HepG2 (cell line): ENCODE measurements around the gene WDR7. TPM values are rescaled to one million over a fixed set of nuclear protein-coding genes. Genes with fewer than 3 reads are reported as not detected.

Experiments
- ATAC-seq: fragments of 200-7000 bp; cut with Tn5 transposase; 3 replicates; pipeline ENCODE4 v1.9.1; 2020; ENCODE audit warnings: mild to moderate bottlenecking, moderate library complexity
- BruUV-seq: library from RNA; stranded (reverse); fragments of 400-500 nt; replicated peaks from 2 replicates; lab custom pipeline; 2021; lab: Mats Ljungman, UMichigan
- CTCF ChIA-PET: fragments of 300-600 bp; formaldehyde crosslinking; extraction: SDS; loops from one replicate; lab custom pipeline; 2021; ENCODE audit warnings: low total read pairs, inconsistent platforms, low intra/inter-chr PET ratio; lab: Yijun Ruan, JAX
- POLR2A ChIA-PET: fragments of 350-600 bp; sonication (Branson Sonifier 250); formaldehyde crosslinking; loops from one replicate; lab custom pipeline; 2020; ENCODE audit warnings: antibody characterized with exemption, inconsistent platforms; lab: Yijun Ruan, JAX
- DNase-seq: peaks from one replicate; pipeline ENCODE4 v3.0.0-alpha.2; 2015; ENCODE audit warnings: low spot score
- FAIRE-seq: peaks from 3 replicates; lab custom pipeline; 2011; peaks lifted over from hg19 to GRCh38; lab: Jason Lieb, UNC
- H2AFZ ChIP-seq: one replicate; pipeline ENCODE4 v1.6.1; 2011; ENCODE audit warnings: low read length, inconsistent platforms
- H3K27ac ChIP-seq: fragments of 300-600 bp; 3 replicates; pipeline ENCODE4 v1.8.0; 2011; ENCODE audit warnings: mixed run types, mild to moderate bottlenecking, mixed read lengths, low read length, inconsistent platforms; ENCODE audit not compliant: insufficient read depth; ENCODE audit errors: extremely low read length
- H3K27me3 ChIP-seq, 2 experiments: fragments of 200-600 bp in 1 of 2; 2 replicates in 1 of 2; 3 replicates in 1 of 2; pipeline versions ENCODE4 v1.6.0 to v1.8.0; 2011; ENCODE audit warnings: low read length in 2 of 2, mild to moderate bottlenecking in 2 of 2, moderate library complexity in 2 of 2, inconsistent platforms in 1 of 2; ENCODE audit not compliant: insufficient read depth in 2 of 2, control insufficient read depth in 1 of 2
- H3K36me3 ChIP-seq, 2 experiments: fragments of 200-600 bp in 1 of 2; replicated peaks in 1 of 2; 2 replicates in 1 of 2; 3 replicates in 1 of 2; pipeline versions ENCODE4 v1.5.1 to v1.8.0; 2011; ENCODE audit warnings: low read length in 2 of 2, inconsistent platforms in 1 of 2; ENCODE audit not compliant: insufficient read depth in 2 of 2, control insufficient read depth in 1 of 2
- H3K4me1 ChIP-seq: 2 replicates; pipeline ENCODE4 v1.5.1; 2012; ENCODE audit warnings: low read length, inconsistent platforms; ENCODE audit not compliant: insufficient read depth
- H3K4me2 ChIP-seq: 2 replicates; pipeline ENCODE4 v1.6.0; 2011; ENCODE audit warnings: low read depth, low read length, inconsistent platforms
- H3K4me3 ChIP-seq, 3 experiments: fragments of 200-600 bp in 1 of 3; sonication (generic), shearing (Covaris generic) in 1 of 3; replicated peaks in 1 of 3; 2 replicates each; pipeline ENCODE4 v1.5.1; 2011 to 2016; ENCODE audit warnings: low read length in 3 of 3, inconsistent platforms in 2 of 3, low read depth in 2 of 3, mild to moderate bottlenecking in 2 of 3, control low read depth in 1 of 3, mixed read lengths in 1 of 3; ENCODE audit not compliant: insufficient read depth in 1 of 3
- H3K79me2 ChIP-seq: one replicate; pipeline ENCODE4 v1.6.1; 2011; ENCODE audit warnings: low read length, inconsistent platforms; ENCODE audit not compliant: insufficient read depth
- H3K9ac ChIP-seq: 2 replicates; pipeline ENCODE4 v1.6.0; 2011; ENCODE audit warnings: mild to moderate bottlenecking, low read depth, low read length, inconsistent platforms; ENCODE audit not compliant: insufficient read depth
- H3K9me3 ChIP-seq: 2 replicates; pipeline ENCODE4 v1.5.1; 2012; ENCODE audit warnings: mild to moderate bottlenecking, low read length
- H4K20me1 ChIP-seq: 2 replicates; pipeline ENCODE4 v1.6.0; 2011; ENCODE audit warnings: inconsistent platforms, mild to moderate bottlenecking, low read length, moderate library complexity; ENCODE audit not compliant: insufficient read depth
- CCDC6 ChIP-seq: sonication (generic); formaldehyde crosslinking; IDR thresholded peaks from 2 replicates; pipeline ENCODE4 v1.8.1; 2022; ENCODE audit warnings: mild to moderate bottlenecking, missing genetic modification reagents, moderate library complexity
- GATAD2A ChIP-seq: IDR thresholded peaks from 2 replicates; pipeline ENCODE4 v1.6.1; 2016
- STAG1 ChIP-seq: sonication (generic); formaldehyde crosslinking; IDR thresholded peaks from 2 replicates; pipeline ENCODE4 v1.4.0; 2020; ENCODE audit warnings: missing genetic modification reagents
- ZNF644 ChIP-seq: IDR thresholded peaks from 2 replicates; pipeline ENCODE4 v1.6.1; 2016; ENCODE audit warnings: low read depth
- ZNF709 ChIP-seq: sonication (generic); formaldehyde crosslinking; IDR thresholded peaks from 2 replicates; pipeline ENCODE4 v1.5.0; 2020; ENCODE audit warnings: mild to moderate bottlenecking, missing genetic modification reagents
- WGBS: methylation state at CpG from one replicate; pipeline ENCODE4 v1.1.6; 2017; ENCODE audit warnings: low lambda C conversion rate; 5-methylcytosine and 5-hydroxymethylcytosine counted together
- in situ Hi-C: cut with HindIII; loops from 2 replicates; pipeline ENCODE4 v1.10.0; 2017; ENCODE audit warnings: low pct_unique_long_range_greater_than_20kb; ENCODE audit not compliant: extremely low pct_ligation_motif_present
- intact Hi-C: fragments of 100-400 bp; cut with micrococcal nuclease; formaldehyde crosslinking; loops from one replicate; pipeline ENCODE4 v1.10.0; 2022; ENCODE audit not compliant: unreplicated experiment
- polyA plus RNA-seq, 8 experiments: library from polyadenylated mRNA; depleted of rRNA in 3 of 8; stranded (reverse) in 7 of 8; unstranded in 1 of 8; fragments of >200 nt; fragmentation: Illumina TruSeq in 4 of 8; extraction: Trizol in 4 of 8; gene quantifications; 2 replicates each; pipeline versions ENCODE4 v1.2.1 to v1.2.3, GENCODE V29; 2011 to 2016; ENCODE audit warnings: low read depth in 4 of 8, missing spikeins in 1 of 8, mixed read lengths in 1 of 8; ENCODE audit not compliant: insufficient read depth in 1 of 8
- total RNA-seq, 5 experiments: library from RNA; depleted of rRNA; stranded (reverse); fragments of >200 nt; fragmentation: Illumina TruSeq; extraction: Trizol; gene quantifications; 2 replicates each; pipeline ENCODE4 v1.2.3, GENCODE V29; 2016; ENCODE audit warnings: low read depth in 1 of 5
- TF ChIP-seq, protein P1 (sequence below): sonication (generic); formaldehyde crosslinking; IDR thresholded peaks from 2 replicates; pipeline ENCODE4 v1.9.0; 2021; ENCODE audit warnings: missing genetic modification reagents, borderline replicate concordance
- TF ChIP-seq, protein P2 (sequence below), 2 experiments: sonication (generic) in 1 of 2; formaldehyde crosslinking in 1 of 2; IDR thresholded peaks; 2 replicates each; pipeline versions ENCODE4 v1.5.1 to v1.6.1; 2011 to 2020; ENCODE audit warnings: borderline replicate concordance in 1 of 2, low read depth in 1 of 2, low read length in 1 of 2, mild to moderate bottlenecking in 1 of 2, missing genetic modification reagents in 1 of 2, moderate library complexity in 1 of 2
- TF ChIP-seq, protein P3 (sequence below): sonication (generic); formaldehyde crosslinking; IDR thresholded peaks from one replicate; pipeline ENCODE4 v1.5.1; 2020; ENCODE audit warnings: mild to moderate bottlenecking, missing genetic modification reagents; ENCODE audit errors: not compliant biosample characterization

Gene WDR7
- total and polyA plus RNA-seq, 2 of the 13 experiments (the other 11 are each of a cell fraction or from before 2014, with no cell fraction given), result 2.0 to 7.8 TPM

DNA sequence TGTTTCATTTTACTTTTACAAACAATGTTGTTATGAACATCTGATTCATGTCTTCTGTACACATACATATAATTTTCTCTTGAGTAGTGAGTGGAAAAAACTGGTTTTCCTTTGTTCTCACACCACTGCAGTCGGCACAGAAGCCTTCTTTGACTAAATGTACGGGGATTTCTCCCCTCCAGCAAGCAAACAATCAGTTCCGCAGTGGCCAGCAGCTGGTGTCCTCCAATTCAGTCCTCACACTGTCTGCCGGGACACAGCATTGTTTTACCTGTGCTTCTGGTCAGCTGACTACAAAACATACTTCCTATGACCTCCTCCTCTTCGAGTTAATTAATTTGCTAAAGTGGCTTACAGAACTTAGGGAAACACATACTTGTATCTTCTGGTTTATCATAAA, 202.8 kb downstream of the WDR7 start (continued):
- TF ChIP-seq, protein P1, sequence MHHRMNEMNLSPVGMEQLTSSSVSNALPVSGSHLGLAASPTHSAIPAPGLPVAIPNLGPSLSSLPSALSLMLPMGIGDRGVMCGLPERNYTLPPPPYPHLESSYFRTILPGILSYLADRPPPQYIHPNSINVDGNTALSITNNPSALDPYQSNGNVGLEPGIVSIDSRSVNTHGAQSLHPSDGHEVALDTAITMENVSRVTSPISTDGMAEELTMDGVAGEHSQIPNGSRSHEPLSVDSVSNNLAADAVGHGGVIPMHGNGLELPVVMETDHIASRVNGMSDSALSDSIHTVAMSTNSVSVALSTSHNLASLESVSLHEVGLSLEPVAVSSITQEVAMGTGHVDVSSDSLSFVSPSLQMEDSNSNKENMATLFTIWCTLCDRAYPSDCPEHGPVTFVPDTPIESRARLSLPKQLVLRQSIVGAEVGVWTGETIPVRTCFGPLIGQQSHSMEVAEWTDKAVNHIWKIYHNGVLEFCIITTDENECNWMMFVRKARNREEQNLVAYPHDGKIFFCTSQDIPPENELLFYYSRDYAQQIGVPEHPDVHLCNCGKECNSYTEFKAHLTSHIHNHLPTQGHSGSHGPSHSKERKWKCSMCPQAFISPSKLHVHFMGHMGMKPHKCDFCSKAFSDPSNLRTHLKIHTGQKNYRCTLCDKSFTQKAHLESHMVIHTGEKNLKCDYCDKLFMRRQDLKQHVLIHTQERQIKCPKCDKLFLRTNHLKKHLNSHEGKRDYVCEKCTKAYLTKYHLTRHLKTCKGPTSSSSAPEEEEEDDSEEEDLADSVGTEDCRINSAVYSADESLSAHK (CRISPR knock-in tag), result no peak
- TF ChIP-seq, protein P2, sequence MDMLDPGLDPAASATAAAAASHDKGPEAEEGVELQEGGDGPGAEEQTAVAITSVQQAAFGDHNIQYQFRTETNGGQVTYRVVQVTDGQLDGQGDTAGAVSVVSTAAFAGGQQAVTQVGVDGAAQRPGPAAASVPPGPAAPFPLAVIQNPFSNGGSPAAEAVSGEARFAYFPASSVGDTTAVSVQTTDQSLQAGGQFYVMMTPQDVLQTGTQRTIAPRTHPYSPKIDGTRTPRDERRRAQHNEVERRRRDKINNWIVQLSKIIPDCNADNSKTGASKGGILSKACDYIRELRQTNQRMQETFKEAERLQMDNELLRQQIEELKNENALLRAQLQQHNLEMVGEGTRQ (IDR thresholded peaks at IDR 0.05; ENCODE audit: low read depth, low read length), result no peak
- TF ChIP-seq, protein P2 (CRISPR knock-in tag; IDR thresholded peaks at IDR 0.05; ENCODE audit: borderline replicate concordance), result no peak
- no peak for TF ChIP-seq ZNF644 (CRISPR knock-in tag)
- TF ChIP-seq STAG1 (CRISPR knock-in tag), result no peak

DNA sequence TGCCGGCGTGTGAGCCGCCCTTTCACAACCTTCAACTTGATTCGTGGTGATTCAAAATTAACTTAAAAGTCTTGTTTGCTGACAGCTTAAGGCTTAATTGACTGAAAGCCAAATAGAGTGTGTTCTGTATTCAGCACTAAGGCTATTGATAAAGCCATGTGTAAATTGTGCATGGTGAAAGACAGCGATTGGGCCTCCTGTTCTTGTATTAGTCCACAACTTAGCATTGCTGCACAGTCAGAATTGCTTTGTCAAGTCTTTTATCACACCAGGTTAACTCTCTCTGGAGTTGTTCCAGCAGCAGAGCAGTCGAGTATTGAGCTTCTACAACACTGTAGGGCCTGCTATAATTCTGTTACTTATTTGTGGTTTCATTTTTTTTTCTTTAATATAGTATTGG, 210.1 kb downstream of the WDR7 start:
- no peak overlapping the region for H3K4me3 ChIP-seq
- POLR2A ChIA-PET, result no interaction called here
- 67% methylated on average over 6 of the region's 6 CpGs for WGBS
- H3K79me2 ChIP-seq, result no peaks in the 10 kb centered on the region
- H2AFZ ChIP-seq, result no peak overlapping the region
- H3K4me2 ChIP-seq, result no peak overlapping the region
- no peaks in the 10 kb centered on the region for H3K4me1 ChIP-seq
- H3K27me3 ChIP-seq, result no peaks in the 10 kb centered on the region
- CTCF ChIA-PET, result no interaction called here
- ATAC-seq, result no peak
- no peak for FAIRE-seq
- no peak for DNase-seq
- in situ Hi-C loops (loop anchor here (10.0 kb wide), 1 partner anchor 584 kb away; no protein-coding TSS in a partner anchor), intact Hi-C loops (loop anchor here (10.0 kb wide), 2 partner anchors 144 to 264 kb away; no protein-coding TSS in a partner anchor)
- H3K9ac ChIP-seq, result no peak overlapping the region
- no TSS peak for BruUV-seq
- no peaks in the 10 kb centered on the region for H3K9me3 ChIP-seq
- no peaks in the 10 kb centered on the region for H3K36me3 ChIP-seq
- H4K20me1 ChIP-seq, result no peaks in the 10 kb centered on the region
- no peak overlapping the region for H3K27ac ChIP-seq
- TF ChIP-seq ZNF709 (no peak), GATAD2A (CRISPR knock-in tag) (no peak), CCDC6 (CRISPR knock-in tag) (no peak)
- TF ChIP-seq, protein P3, sequence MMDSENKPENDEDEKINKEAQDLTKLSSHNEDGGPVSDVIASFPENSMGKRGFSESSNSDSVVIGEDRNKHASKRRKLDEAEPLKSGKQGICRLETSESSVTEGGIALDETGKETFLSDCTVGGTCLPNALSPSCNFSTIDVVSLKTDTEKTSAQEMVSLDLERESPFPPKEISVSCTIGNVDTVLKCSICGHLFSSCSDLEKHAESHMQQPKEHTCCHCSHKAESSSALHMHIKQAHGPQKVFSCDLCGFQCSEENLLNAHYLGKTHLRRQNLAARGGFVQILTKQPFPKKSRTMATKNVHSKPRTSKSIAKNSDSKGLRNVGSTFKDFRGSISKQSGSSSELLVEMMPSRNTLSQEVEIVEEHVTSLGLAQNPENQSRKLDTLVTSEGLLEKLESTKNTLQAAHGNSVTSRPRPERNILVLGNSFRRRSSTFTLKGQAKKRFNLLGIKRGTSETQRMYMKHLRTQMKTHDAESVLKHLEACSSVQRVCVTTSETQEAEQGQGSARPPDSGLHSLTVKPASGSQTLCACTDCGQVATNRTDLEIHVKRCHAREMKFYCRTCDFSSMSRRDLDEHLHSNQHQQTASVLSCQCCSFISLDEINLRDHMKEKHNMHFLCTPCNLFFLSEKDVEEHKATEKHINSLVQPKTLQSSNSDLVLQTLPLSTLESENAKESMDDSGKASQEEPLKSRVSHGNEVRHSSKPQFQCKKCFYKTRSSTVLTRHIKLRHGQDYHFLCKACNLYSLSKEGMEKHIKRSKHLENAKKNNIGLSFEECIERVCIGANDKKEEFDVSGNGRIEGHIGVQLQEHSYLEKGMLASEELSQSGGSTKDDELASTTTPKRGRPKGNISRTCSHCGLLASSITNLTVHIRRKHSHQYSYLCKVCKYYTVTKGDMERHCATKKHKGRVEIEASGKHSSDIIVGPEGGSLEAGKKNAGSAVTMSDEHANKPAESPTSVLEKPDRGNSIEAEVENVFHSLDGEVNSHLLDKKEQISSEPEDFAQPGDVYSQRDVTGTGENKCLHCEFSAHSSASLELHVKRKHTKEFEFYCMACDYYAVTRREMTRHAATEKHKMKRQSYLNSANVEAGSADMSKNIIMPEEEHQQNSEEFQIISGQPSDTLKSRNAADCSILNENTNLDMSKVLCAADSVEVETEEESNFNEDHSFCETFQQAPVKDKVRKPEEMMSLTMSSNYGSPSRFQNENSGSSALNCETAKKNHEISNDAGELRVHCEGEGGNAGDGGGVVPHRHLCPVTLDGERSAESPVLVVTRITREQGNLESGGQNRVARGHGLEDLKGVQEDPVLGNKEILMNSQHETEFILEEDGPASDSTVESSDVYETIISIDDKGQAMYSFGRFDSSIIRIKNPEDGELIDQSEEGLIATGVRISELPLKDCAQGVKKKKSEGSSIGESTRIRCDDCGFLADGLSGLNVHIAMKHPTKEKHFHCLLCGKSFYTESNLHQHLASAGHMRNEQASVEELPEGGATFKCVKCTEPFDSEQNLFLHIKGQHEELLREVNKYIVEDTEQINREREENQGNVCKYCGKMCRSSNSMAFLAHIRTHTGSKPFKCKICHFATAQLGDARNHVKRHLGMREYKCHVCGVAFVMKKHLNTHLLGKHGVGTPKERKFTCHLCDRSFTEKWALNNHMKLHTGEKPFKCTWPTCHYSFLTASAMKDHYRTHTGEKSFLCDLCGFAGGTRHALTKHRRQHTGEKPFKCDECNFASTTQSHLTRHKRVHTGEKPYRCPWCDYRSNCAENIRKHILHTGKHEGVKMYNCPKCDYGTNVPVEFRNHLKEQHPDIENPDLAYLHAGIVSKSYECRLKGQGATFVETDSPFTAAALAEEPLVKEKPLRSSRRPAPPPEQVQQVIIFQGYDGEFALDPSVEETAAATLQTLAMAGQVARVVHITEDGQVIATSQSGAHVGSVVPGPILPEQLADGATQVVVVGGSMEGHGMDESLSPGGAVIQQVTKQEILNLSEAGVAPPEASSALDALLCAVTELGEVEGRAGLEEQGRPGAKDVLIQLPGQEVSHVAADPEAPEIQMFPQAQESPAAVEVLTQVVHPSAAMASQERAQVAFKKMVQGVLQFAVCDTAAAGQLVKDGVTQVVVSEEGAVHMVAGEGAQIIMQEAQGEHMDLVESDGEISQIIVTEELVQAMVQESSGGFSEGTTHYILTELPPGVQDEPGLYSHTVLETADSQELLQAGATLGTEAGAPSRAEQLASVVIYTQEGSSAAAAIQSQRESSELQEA (CRISPR knock-in tag), result no peak
